Activated T-helper 1 cell treated with anti-CD3 and anti-CD28 coated beads, Interleukin-12 subunit alpha, Interleukin-12 subunit beta, Interleukin-2, Interleukin-4 antibody, amounts not matched to agents 30 ng/mL and 10 ng/mL and 1 ng/mL, durations not matched to agents 14 hours and 24 hours and 36 hours (primary cell): ENCODE data around the gene VPS26A. TPM values are rescaled to one million over a fixed set of nuclear protein-coding genes. Genes with fewer than 3 reads are reported as not detected.

Experiments used
- DNase-seq: peaks from one replicate; pipeline ENCODE4 v3.0.0; 2021; ENCODE audit warnings: low spot score
- H3K27ac Mint-ChIP-seq: one replicate; pipeline ENCODE4 v1.8.0; 2021; ENCODE audit warnings: mild to moderate bottlenecking, mixed read lengths
- H3K27me3 Mint-ChIP-seq: one replicate; pipeline ENCODE4 v1.8.0; 2022; ENCODE audit warnings: mild to moderate bottlenecking, moderate library complexity, mixed read lengths; ENCODE audit not compliant: insufficient read depth
- H3K36me3 Mint-ChIP-seq: one replicate; pipeline ENCODE4 v1.8.0; 2021; ENCODE audit warnings: low read depth, mixed read lengths
- H3K4me1 Mint-ChIP-seq: one replicate; pipeline ENCODE4 v1.8.0; 2021; ENCODE audit warnings: low read depth, mixed read lengths
- H3K4me3 Mint-ChIP-seq: one replicate; pipeline ENCODE4 v1.8.0; 2021; ENCODE audit warnings: mild to moderate bottlenecking, moderate library complexity, mixed read lengths
- H3K9me3 Mint-ChIP-seq: one replicate; pipeline ENCODE4 v1.8.0; 2021; ENCODE audit warnings: mixed read lengths
- intact Hi-C: fragments of 100-400 bp; cut with micrococcal nuclease; formaldehyde crosslinking; loops from one replicate; pipeline ENCODE4 v1.15.1; 2024
- total RNA-seq: library from RNA; stranded (reverse); gene quantifications from 2 replicates; pipeline ENCODE4 v1.2.3, GENCODE V29; 2022

The VPS26A gene
- total RNA-seq = 24.7 and 24.8 TPM in 2 replicates

DNA sequence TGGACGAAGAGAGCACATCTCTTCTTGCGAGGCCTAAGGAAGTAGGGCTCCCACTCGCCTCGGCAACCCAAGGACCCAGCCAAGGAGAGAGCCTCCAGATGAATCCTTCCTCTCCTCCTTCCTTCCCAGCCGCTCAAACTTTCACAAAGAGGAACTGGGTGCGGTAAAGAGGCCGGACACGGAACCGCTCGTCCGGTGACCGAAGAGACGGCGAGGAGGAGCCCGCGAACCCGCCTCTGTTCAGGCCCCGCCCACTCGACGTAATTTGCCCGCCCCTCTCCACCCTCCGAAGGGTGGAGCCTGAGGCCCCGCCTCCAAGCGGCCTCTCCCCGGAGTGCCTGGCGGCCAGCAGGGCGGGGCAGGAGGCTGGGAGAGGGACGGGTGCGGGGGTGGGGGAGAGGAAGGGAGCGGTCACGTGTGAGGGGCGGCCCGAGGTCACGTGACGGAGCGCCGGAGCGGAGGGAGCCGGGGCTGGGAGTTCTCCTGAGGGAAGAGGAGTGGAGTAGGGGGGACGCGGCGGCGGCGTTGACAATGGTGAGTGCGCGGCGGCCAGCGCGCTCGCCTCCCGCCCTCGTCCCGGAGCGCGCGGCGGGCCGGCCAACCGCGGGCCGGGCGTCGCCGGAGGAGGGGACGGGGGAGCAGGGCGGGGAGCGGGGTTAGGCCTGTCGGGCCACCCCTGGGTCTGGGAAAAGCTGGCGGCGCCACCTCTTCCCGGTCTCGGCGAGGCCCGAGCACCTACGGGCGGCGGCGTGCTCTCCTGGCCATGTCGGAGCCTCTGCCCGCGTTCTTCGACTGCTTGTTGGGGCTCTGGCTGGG is at the start of gene VPS26A:
Gene VPS26A, plus strand, starts transcription at position 432 of the 816 bp plus-strand sequence. Its CDS starts 100 bp downstream, at position 532.
- H3K27ac Mint-ChIP-seq = peak within 1 kb of the TSS; percentile 88
- no peaks in the 10 kb centered on the region for H3K9me3 Mint-ChIP-seq
- peak; percentile 99 for DNase-seq
- H3K4me3 Mint-ChIP-seq = peak within 1 kb of the TSS; percentile 87
- no peaks in the 10 kb centered on the region for H3K36me3 Mint-ChIP-seq
- peaks cover 21% of the 10 kb centered on the region for H3K4me1 Mint-ChIP-seq
- H3K27me3 Mint-ChIP-seq = no peaks in the 10 kb centered on the region
- intact Hi-C loops = loop anchor here (1.0 to 2.0 kb wide), 12 partner anchors 31 to 269 kb away; partner anchors contain the start of genes DDX50 and KIFBP

DNA sequence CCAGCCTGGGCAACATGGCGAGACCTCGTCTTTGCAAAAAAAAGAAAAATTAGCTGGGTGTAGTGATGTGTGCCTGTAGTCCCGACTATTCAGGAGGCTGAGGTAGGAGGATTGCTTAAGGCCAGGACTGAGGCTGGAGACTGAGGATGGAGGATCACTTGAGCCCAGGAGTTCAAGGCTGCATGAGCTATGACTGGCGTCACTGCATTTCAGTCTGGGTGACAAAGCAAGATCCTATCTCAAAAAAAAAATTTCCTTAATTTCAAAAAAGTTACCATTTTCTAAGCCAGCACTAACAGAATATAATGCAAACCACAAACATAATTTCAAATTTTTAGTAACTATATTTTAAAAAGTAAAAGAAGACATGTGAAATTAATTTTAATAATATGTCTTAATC is 49.4 kb upstream of the VPS26A start:
- no peaks in the 10 kb centered on the region for H3K9me3 Mint-ChIP-seq
- H3K4me3 Mint-ChIP-seq = no peak overlapping the region
- no peaks in the 10 kb centered on the region for H3K27me3 Mint-ChIP-seq
- DNase-seq = no peak
- peaks cover 17% of the 10 kb centered on the region for H3K4me1 Mint-ChIP-seq
- intact Hi-C loops = no loop called here
- no peak overlapping the region for H3K27ac Mint-ChIP-seq
- no peaks in the 10 kb centered on the region for H3K36me3 Mint-ChIP-seq

DNA sequence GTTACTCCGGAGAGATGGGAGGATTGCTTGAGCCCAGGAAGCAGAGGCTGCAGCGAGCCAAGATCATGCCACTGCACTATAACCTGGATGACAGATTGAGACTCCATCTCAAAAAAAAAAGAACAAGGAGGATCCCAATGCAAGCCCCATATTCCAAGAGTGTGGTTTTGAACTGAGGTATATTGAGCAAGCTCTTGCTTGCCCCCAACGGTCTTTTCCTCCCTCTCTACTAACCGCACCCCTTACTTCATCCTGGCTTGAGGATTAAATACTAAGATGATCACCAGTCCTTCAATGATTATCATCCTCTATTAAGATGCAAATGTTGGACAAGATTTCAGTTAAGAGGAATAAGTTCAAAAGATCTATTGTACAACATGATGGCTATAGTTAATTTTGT is 48.5 kb upstream of the VPS26A start:
- H3K9me3 Mint-ChIP-seq = no peaks in the 10 kb centered on the region
- no peaks in the 10 kb centered on the region for H3K36me3 Mint-ChIP-seq
- no peaks in the 10 kb centered on the region for H3K27me3 Mint-ChIP-seq
- H3K27ac Mint-ChIP-seq = no peak overlapping the region
- peaks cover 17% of the 10 kb centered on the region for H3K4me1 Mint-ChIP-seq
- DNase-seq = no peak
- H3K4me3 Mint-ChIP-seq = no peak overlapping the region
- intact Hi-C loops = no loop called here

DNA sequence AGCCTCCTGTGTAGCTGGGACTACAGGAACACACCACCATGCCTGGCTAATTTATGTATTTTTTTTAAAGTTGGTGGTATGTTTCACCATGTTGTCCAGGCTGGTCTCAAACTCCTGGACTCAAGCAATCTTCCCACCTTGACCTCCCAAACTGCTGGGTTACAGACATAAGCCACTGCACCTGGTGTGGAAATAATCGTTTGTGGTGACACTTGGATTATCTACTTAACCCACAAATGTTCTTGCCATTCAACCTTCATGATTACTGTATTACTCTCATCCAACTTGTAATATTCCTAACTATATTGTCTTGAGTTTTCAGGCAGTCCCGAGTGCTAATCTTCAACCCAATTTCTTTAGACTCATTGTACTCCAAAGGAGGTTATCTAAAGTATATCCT is 45.7 kb upstream of the VPS26A start:
- no peak for DNase-seq
- no peaks in the 10 kb centered on the region for H3K36me3 Mint-ChIP-seq

DNA sequence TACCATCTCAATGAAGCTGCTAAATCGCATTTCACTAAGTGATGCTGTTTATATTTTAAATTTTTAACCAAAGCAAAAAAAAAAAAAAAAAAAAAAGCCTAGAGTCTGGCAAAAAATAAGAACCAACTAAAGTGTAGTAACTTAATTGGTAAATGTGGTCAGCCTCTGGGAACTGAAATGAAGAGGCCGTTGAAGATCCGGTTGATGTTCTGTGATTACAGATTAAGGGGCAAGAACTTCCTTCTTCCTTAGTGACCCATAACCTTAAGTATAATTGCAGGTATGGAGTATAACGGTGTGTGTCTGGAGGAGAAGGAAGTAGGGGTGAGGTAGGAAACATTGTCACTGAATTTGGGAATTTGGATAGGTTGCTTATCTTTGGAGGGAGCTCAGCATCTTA is 43.8 kb upstream of the VPS26A start:
- DNase-seq = no peak
- intact Hi-C loops = no loop called here
- Mint-ChIP-seq H3K27ac (no peak overlapping the region), H3K27me3 (no peaks in the 10 kb centered on the region), H3K4me3 (no peak overlapping the region), H3K36me3 (no peaks in the 10 kb centered on the region), H3K4me1 (peaks cover 2% of the 10 kb centered on the region), H3K9me3 (no peaks in the 10 kb centered on the region)

More for the DNA sequence above, 45.7 kb upstream of the VPS26A start:
- H3K9me3 Mint-ChIP-seq = no peaks in the 10 kb centered on the region
- peaks cover 10% of the 10 kb centered on the region for H3K4me1 Mint-ChIP-seq
- H3K4me3 Mint-ChIP-seq = no peak overlapping the region
- no peak overlapping the region for H3K27ac Mint-ChIP-seq
- intact Hi-C loops = no loop called here
- no peaks in the 10 kb centered on the region for H3K27me3 Mint-ChIP-seq

DNA sequence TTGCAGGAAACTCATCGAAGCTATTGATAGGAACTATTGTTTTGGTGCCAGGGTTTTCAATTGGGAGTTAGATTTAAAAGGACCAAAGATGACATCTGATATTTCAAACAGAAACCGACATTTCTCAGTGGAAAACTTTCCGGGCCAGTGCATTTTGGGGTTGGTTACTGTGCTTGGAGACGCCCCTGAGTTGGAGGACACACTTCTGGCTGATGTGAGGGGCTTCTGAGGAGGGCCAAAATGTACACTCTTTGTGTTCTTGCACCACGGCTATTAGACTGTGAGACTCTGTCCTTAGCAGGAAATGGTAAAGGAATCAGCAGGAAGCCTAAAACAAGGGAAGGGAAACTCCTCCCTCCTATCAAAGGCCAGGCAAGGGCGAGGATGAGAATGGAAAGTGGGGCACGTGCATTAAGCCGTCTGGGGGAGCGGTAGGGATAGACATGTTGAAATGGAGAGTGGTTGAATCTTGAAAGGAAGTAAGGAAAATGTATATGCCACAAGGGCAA is 37.9 kb upstream of the VPS26A start:
- intact Hi-C loops = loop anchor here (5.0 kb wide), 1 partner anchor 1076 kb away; no protein-coding TSS in a partner anchor

DNA sequence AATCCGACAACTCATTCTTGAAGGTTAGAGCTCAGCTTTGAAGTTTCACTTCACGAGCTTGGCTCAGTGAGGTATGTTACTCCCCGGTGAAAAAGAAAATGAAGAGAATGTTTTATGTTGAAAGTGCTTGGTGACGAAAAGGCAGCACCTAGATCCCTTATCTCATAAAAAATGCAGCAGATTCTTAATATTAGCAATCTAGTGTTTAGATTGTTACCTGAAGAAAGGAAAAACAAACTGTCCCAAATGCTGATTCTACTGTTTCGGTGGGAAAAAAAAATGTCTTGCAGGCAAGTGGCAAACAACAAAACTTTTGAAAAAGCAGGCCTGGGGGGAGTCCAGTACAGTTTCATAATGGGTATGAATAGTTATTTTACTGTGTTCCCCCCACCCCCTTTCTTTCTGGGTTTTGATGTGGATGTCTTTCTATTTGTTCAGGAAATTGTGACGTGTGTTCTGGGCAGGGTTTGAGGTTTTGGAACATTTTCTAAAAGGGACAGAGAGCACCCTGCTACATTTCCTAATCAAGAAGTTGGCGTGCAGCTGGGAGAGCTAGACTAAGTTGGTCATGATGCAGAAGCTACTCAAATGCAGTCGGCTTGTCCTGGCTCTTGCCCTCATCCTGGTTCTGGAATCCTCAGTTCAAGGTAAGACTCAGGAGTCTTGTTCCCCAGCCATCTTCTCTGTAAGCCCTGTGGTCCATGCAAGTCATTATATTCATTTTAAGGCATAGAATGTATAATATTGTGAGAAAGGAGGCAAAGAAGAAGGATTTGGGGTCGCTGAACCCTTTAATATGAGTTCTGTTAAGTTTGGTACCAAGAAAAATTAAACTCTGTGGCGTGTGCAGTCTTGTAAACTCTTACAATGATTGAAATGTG is 36.1 kb upstream of the VPS26A start, which contains the start of gene SRGN:
Gene SRGN, plus strand, starts transcription at position 514 of the 881 bp plus-strand sequence. Its CDS starts 55 bp downstream, at position 569.
- intact Hi-C loops = loop anchor here (1.0 to 5.0 kb wide), 6 partner anchors 22 to 1074 kb away; partner anchors contain the start of gene KIFBP
- H3K27ac Mint-ChIP-seq = peak within 1 kb of the TSS; percentile 93
- H3K4me1 Mint-ChIP-seq = peaks cover 52% of the 10 kb centered on the region
- H3K9me3 Mint-ChIP-seq = no peaks in the 10 kb centered on the region
- H3K4me3 Mint-ChIP-seq = peak within 1 kb of the TSS; percentile 92
- DNase-seq = peak; percentile 81
- H3K27me3 Mint-ChIP-seq = no peaks in the 10 kb centered on the region
- peaks cover 36% of the 10 kb centered on the region for H3K36me3 Mint-ChIP-seq

More for the DNA sequence above, 37.9 kb upstream of the VPS26A start:
- peaks cover 39% of the 10 kb centered on the region for H3K4me1 Mint-ChIP-seq
- H3K27ac Mint-ChIP-seq = peak overlapping the region; percentile 97
- H3K9me3 Mint-ChIP-seq = no peaks in the 10 kb centered on the region
- H3K36me3 Mint-ChIP-seq = peaks cover 28% of the 10 kb centered on the region
- peak overlapping the region; percentile 85 for H3K4me3 Mint-ChIP-seq
- no peak for DNase-seq
- no peaks in the 10 kb centered on the region for H3K27me3 Mint-ChIP-seq

DNA sequence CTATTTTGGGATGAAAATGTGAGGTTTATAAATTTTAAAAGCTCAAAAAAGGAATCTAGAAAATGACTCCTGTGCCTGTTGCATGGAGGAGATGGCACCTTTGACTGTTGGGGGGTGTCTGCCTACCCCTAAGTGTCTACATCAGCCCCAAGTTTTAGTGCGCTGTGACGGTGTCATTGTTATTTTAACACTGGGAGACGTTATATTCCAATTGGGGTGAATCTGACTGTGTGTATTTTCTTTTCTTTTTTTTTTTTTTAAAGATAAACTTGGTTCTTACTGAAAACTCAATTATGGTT is 35.6 kb upstream of the VPS26A start:
- H3K9me3 Mint-ChIP-seq = no peaks in the 10 kb centered on the region
- H3K36me3 Mint-ChIP-seq = peaks cover 40% of the 10 kb centered on the region
- H3K27me3 Mint-ChIP-seq = no peaks in the 10 kb centered on the region
- peak overlapping the region; percentile 93 for H3K27ac Mint-ChIP-seq
- DNase-seq = peak; percentile 12
- intact Hi-C loops = loop anchor here (5.0 kb wide), 1 partner anchor 1074 kb away; no protein-coding TSS in a partner anchor
- peaks cover 57% of the 10 kb centered on the region for H3K4me1 Mint-ChIP-seq
- peak overlapping the region; percentile 92 for H3K4me3 Mint-ChIP-seq

DNA sequence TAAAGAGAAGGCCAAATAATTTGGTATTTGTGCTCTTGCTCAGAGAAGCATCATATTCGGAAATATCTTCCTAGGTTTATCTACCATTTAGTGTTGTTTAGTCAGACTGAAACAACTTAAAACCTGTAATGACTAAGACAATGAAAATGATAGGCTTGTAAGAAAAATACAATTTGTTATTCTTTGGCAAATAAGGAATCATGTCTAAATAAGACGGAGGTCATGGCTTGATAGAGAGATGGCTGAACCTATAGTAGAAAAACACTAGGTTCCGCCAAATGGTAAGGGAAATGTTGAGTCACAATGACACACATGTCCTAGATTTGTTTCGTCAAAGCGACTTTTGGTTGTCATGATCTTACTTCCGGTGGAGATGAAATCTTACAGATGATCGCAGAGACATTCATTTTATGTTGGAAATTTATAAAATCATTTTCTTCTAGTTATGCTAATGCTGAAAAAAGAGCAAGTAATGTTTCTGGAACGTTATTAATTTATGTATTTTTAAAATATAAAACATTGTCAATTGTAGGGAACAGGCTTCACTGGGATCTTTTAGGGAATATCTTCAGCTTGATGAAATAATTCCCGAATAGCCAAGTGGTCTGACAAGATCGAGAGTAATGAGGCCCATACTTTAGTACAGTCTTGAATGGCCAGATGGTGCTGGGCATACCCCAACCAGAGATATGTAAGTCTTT is 35.0 kb upstream of the VPS26A start:
- peak; percentile 51 for DNase-seq
- Mint-ChIP-seq H3K27ac (peak overlapping the region; percentile 93), H3K4me3 (peak overlapping the region; percentile 92), H3K4me1 (peaks cover 60% of the 10 kb centered on the region), H3K36me3 (peaks cover 43% of the 10 kb centered on the region), H3K27me3 (no peaks in the 10 kb centered on the region), H3K9me3 (no peaks in the 10 kb centered on the region)
- intact Hi-C loops = loop anchor here (5.0 kb wide), 1 partner anchor 1073 kb away; no protein-coding TSS in a partner anchor

DNA sequence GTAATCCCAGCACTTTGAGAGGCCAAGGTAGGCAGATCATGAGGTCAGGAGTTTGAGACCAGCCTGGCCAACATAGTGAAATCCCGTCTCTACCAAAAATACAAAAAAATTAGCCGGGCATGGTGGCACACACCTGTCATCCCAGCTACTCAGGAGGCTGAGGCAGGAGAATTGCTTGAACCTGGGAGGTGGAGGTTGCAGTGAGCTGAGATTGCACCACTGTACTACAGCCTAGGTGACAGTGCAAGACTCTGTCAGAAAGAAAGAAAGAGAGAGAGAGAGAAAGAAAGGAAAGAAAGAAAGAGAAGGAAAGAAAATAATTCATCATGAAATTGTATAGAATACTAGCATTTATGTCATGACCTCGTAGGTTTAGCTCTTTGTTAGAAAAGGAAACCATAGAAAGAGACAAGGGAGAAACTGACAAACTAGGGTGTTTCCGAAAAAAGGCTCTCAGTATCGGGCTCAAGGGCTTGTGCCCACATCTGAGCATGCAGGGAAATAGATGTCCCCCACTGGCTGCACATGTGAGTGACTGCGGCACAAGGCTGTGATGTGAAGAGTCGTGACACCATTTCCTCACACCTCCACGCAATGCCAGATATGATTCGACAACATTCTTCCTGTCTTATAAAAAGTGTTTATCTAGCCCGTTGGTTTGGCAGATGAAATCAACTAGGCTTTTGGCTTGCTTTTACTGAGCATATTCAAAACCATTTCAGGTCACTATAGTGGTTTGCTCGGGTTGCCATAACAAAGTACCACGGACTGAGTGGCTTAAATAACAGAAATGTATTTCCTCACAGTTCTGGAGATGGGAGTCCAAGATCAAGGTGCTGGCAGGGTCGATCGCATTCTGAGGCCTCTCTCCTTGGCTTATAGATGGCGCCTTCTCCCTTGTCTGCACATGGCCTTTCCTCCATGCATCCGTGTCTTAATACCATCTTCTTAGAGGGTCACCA is 34.1 kb upstream of the VPS26A start:
- peak; percentile 83 for DNase-seq
- H3K4me3 Mint-ChIP-seq = peak overlapping the region; percentile 92
- intact Hi-C loops = loop anchor here (1.0 to 5.0 kb wide), 5 partner anchors 89 to 1072 kb away; partner anchors contain the start of gene DDX21
- H3K27me3 Mint-ChIP-seq = no peaks in the 10 kb centered on the region
- peaks cover 43% of the 10 kb centered on the region for H3K36me3 Mint-ChIP-seq
- H3K4me1 Mint-ChIP-seq = peaks cover 60% of the 10 kb centered on the region
- H3K9me3 Mint-ChIP-seq = no peaks in the 10 kb centered on the region
- H3K27ac Mint-ChIP-seq = peak overlapping the region; percentile 93

DNA sequence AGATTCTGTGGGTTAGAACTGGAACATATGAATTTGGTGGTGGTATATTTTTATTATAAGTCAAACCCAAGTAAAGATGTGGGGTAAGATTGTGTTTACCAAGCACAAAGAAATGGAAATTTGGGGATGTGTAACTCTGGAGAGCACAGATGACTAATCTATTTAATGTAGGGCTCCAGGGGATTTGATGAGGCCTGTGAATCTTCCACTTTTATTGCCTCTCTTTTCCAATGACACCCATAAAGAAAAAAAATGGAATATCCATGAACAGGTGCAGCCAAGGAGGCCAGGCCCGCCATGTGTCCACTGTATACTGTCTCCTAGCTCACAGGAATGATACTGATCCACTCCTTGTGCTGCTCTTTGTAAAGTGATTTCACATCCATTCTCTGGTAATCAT is 33.3 kb upstream of the VPS26A start:
- peak overlapping the region; percentile 92 for H3K4me3 Mint-ChIP-seq
- peaks cover 45% of the 10 kb centered on the region for H3K36me3 Mint-ChIP-seq
- DNase-seq = no peak
- intact Hi-C loops = loop anchor here (1.0 to 5.0 kb wide), 4 partner anchors 89 to 302 kb away; partner anchors contain the start of gene DDX21
- peak overlapping the region; percentile 93 for H3K27ac Mint-ChIP-seq
- H3K27me3 Mint-ChIP-seq = no peaks in the 10 kb centered on the region
- H3K9me3 Mint-ChIP-seq = no peaks in the 10 kb centered on the region
- H3K4me1 Mint-ChIP-seq = peaks cover 58% of the 10 kb centered on the region
